ENCODE measurements around the gene POU5F1. TPM values are rescaled to one million over a fixed set of nuclear protein-coding genes. Genes with fewer than 3 reads are reported as not detected.

The POU5F1 gene
- polyA plus RNA-seq, 1 donor from 2014 or later = not detected

DNA sequence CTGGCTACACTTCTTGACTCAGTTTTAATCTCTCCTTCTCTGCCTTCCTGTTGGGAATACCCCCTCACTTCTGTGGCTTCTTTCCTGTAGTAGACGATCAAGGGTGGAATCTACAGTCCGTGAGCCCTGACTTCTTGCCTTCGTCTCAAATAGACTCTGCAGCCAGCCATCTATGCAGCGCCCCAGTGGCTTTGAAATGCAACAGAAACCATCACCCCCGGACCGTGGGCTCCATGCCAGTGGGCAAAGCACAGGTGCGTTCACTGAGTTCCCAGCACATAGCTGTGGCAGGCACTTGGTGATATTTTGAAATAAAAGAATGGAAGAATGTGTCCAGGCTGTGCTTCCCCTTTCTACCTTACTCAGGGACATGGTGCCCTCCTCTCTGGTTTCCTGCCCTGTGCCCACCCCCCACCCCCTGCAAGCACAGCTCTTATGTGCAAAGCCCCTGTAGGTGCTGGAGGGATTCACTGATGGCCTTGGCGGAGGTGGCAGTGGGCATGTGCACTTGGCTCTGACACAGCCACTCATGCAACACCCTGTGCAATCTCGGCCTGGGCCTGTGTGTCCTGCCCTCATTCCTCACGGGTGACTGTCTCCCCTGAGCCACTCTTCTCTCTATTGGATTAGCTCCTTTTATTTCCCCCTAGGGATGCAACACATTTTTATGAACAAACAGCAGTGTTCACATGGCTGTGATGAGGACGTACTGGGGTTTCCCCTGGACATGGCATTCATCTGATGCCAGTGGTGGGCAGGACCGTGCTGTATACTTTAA, 44.7 kb downstream of the POU5F1 start:
- H3K27me3 ChIP-seq (ENCODE audit: insufficient read depth, low read depth, low read length) = no peaks in the 10 kb centered on the region
- no peaks in the 10 kb centered on the region for H4K20me1 ChIP-seq (ENCODE audit: insufficient read depth)
- H3K9ac ChIP-seq (ENCODE audit: low read length) = no peak overlapping the region
- no peaks in the 10 kb centered on the region for H3K9me3 ChIP-seq (ENCODE audit: low read length)
- H3K4me2 ChIP-seq (ENCODE audit: low read length) = no peak overlapping the region
- no peaks in the 10 kb centered on the region for H3K36me3 ChIP-seq (ENCODE audit: insufficient read depth, low read length)
- no peak overlapping the region for H2AFZ ChIP-seq (ENCODE audit: low read depth, low read length)
- no peaks in the 10 kb centered on the region for H3K79me2 ChIP-seq (replicated peaks; ENCODE audit: insufficient read depth, low read length)
- no peak overlapping the region for H3K27ac ChIP-seq (ENCODE audit: low read length)
- TF ChIP-seq EP300 (conservative IDR thresholded peaks at IDR 0.05; ENCODE audit: poor library complexity, severe bottlenecking) = no peak
- TF ChIP-seq, protein P1, sequence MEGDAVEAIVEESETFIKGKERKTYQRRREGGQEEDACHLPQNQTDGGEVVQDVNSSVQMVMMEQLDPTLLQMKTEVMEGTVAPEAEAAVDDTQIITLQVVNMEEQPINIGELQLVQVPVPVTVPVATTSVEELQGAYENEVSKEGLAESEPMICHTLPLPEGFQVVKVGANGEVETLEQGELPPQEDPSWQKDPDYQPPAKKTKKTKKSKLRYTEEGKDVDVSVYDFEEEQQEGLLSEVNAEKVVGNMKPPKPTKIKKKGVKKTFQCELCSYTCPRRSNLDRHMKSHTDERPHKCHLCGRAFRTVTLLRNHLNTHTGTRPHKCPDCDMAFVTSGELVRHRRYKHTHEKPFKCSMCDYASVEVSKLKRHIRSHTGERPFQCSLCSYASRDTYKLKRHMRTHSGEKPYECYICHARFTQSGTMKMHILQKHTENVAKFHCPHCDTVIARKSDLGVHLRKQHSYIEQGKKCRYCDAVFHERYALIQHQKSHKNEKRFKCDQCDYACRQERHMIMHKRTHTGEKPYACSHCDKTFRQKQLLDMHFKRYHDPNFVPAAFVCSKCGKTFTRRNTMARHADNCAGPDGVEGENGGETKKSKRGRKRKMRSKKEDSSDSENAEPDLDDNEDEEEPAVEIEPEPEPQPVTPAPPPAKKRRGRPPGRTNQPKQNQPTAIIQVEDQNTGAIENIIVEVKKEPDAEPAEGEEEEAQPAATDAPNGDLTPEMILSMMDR (IDR thresholded peaks at IDR 0.05; ENCODE audit: poor library complexity, severe bottlenecking) = no peak
- no peak for TF ChIP-seq SMC3 (conservative IDR thresholded peaks at IDR 0.05; ENCODE audit: poor library complexity)
- TF ChIP-seq MXI1 (conservative IDR thresholded peaks at IDR 0.05; ENCODE audit: poor library complexity, severe bottlenecking) = no peak
- no peak for TF ChIP-seq RAD21 (conservative IDR thresholded peaks at IDR 0.05)
- no peak for TF ChIP-seq POLR2AphosphoS5 (IDR thresholded peaks at IDR 0.05)
- TF ChIP-seq, protein P2, sequence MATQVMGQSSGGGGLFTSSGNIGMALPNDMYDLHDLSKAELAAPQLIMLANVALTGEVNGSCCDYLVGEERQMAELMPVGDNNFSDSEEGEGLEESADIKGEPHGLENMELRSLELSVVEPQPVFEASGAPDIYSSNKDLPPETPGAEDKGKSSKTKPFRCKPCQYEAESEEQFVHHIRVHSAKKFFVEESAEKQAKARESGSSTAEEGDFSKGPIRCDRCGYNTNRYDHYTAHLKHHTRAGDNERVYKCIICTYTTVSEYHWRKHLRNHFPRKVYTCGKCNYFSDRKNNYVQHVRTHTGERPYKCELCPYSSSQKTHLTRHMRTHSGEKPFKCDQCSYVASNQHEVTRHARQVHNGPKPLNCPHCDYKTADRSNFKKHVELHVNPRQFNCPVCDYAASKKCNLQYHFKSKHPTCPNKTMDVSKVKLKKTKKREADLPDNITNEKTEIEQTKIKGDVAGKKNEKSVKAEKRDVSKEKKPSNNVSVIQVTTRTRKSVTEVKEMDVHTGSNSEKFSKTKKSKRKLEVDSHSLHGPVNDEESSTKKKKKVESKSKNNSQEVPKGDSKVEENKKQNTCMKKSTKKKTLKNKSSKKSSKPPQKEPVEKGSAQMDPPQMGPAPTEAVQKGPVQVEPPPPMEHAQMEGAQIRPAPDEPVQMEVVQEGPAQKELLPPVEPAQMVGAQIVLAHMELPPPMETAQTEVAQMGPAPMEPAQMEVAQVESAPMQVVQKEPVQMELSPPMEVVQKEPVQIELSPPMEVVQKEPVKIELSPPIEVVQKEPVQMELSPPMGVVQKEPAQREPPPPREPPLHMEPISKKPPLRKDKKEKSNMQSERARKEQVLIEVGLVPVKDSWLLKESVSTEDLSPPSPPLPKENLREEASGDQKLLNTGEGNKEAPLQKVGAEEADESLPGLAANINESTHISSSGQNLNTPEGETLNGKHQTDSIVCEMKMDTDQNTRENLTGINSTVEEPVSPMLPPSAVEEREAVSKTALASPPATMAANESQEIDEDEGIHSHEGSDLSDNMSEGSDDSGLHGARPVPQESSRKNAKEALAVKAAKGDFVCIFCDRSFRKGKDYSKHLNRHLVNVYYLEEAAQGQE (IDR thresholded peaks at IDR 0.05; ENCODE audit: borderline replicate concordance) = no peak
- TF ChIP-seq TAF1 (IDR thresholded peaks at IDR 0.05; ENCODE audit: low read depth) = no peak
- TF ChIP-seq EZH2 (IDR thresholded peaks at IDR 0.05; ENCODE audit: borderline replicate concordance, insufficient read depth, low read length, poor library complexity, severe bottlenecking) = no peak
- no peak overlapping the region for H3K4me3 ChIP-seq (ENCODE audit: low read length)
- H3F3A ChIP-seq (ENCODE audit: insufficient read depth, low read length, poor library complexity, severe bottlenecking) = no peaks in the 10 kb centered on the region
- H3K9me2 ChIP-seq (ENCODE audit: insufficient read depth, low read length) = no peaks in the 10 kb centered on the region

DNA sequence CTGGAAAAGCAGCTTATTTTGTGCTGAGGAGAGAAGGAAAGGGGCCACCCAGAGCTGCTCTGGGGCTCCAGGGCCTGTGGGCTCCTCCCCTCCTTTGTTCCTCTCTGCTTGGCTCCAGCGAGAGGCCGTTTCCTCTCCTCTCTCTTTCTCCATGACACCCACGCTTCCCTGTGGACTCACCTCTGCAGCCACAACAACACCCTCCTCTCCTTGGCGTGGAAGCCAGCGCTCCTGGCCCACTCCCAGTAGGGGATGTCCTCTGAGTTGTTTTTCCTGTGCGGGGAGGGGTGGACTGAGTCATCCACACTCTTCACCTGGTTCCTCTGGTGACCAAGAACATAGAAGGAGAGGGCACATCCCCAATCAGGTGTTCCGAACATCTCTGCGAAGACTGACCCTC, 45.3 kb downstream of the POU5F1 start:
- no peak overlapping the region for H3K27ac ChIP-seq (ENCODE audit: low read length)
- H3K4me2 ChIP-seq (ENCODE audit: low read length) = no peak overlapping the region
- no peak overlapping the region for H2AFZ ChIP-seq (ENCODE audit: low read depth, low read length)

More for the DNA sequence above, 45.3 kb downstream of the POU5F1 start:
- Histone ChIP-seq H3F3A (ENCODE audit: insufficient read depth, low read length, poor library complexity, severe bottlenecking) (no peaks in the 10 kb centered on the region), H3K9me2 (ENCODE audit: insufficient read depth, low read length) (no peaks in the 10 kb centered on the region), H3K9ac (ENCODE audit: low read length) (no peak overlapping the region), H3K9me3 (ENCODE audit: low read length) (no peaks in the 10 kb centered on the region), H3K79me2 (replicated peaks; ENCODE audit: insufficient read depth, low read length) (no peaks in the 10 kb centered on the region), H4K20me1 (ENCODE audit: insufficient read depth) (no peaks in the 10 kb centered on the region), H3K27me3 (ENCODE audit: insufficient read depth, low read depth, low read length) (no peaks in the 10 kb centered on the region), H3K4me3 (ENCODE audit: low read length) (no peak overlapping the region), H3K36me3 (ENCODE audit: insufficient read depth, low read length) (no peaks in the 10 kb centered on the region)
- TF ChIP-seq SMC3 (conservative IDR thresholded peaks at IDR 0.05; ENCODE audit: poor library complexity) = no peak
- TF ChIP-seq MXI1 (conservative IDR thresholded peaks at IDR 0.05; ENCODE audit: poor library complexity, severe bottlenecking) = no peak
- TF ChIP-seq POLR2AphosphoS5 (IDR thresholded peaks at IDR 0.05) = no peak
- no peak for TF ChIP-seq EP300 (conservative IDR thresholded peaks at IDR 0.05; ENCODE audit: poor library complexity, severe bottlenecking)
- TF ChIP-seq, protein P2 (IDR thresholded peaks at IDR 0.05; ENCODE audit: borderline replicate concordance) = no peak
- TF ChIP-seq TAF1 (IDR thresholded peaks at IDR 0.05; ENCODE audit: low read depth) = no peak

All from neural cell (in vitro differentiated cells).